Panc1 (cell line): Measurements from ENCODE around the gene PRELID2. TPM values are rescaled to one million over a fixed set of nuclear protein-coding genes. Genes with fewer than 3 reads are reported as not detected.

Experiments
- ATAC-seq: fragments of 200-7000 bp; cut with Tn5 transposase; 2 replicates; pipeline ENCODE4 v1.9.1; 2020; ENCODE audit warnings: mild to moderate bottlenecking, moderate library complexity
- BruUV-seq: library from RNA; stranded (reverse); fragments of 400-500 nt; replicated peaks from 2 replicates; lab custom pipeline; 2021; lab: Mats Ljungman, UMichigan
- CTCF ChIA-PET: fragments of 300-600 bp; sonication (Branson Sonifier 250); formaldehyde crosslinking; loops from one replicate; lab custom pipeline; 2022; ENCODE audit warnings: antibody characterized with exemption; lab: Charles Lee
- POLR2A ChIA-PET: fragments of 300-600 bp; sonication (Branson Sonifier 250); formaldehyde crosslinking; loops from one replicate; lab custom pipeline; 2022; ENCODE audit warnings: antibody characterized with exemption; lab: Charles Lee
- DNase-seq: peaks from one replicate; pipeline ENCODE4 v3.0.0-alpha.2; 2010; ENCODE audit warnings: low read depth, low spot score
- H3K27ac ChIP-seq: 2 replicates; pipeline ENCODE4 v1.5.1; 2011; ENCODE audit warnings: mild to moderate bottlenecking, low read length, inconsistent platforms
- H3K27me3 ChIP-seq: fragments of 200-500 bp; sonication (Bioruptor generic); 2 replicates; pipeline ENCODE4 v1.6.0; 2014; ENCODE audit warnings: low read length, inconsistent platforms; ENCODE audit not compliant: control insufficient read depth, insufficient read depth
- H3K36me3 ChIP-seq: fragments of 200-500 bp; sonication (Bioruptor generic); 2 replicates; pipeline ENCODE4 v1.5.1; 2014; ENCODE audit warnings: inconsistent platforms, mild to moderate bottlenecking, low read length, moderate library complexity; ENCODE audit not compliant: control insufficient read depth, insufficient read depth
- H3K4me1 ChIP-seq: 2 replicates; pipeline ENCODE4 v1.5.1; 2011; ENCODE audit warnings: inconsistent platforms, mild to moderate bottlenecking, low read length, moderate library complexity; ENCODE audit not compliant: control insufficient read depth, insufficient read depth
- H3K4me3 ChIP-seq, 2 experiments: 2 replicates each; pipeline ENCODE4 v1.5.1; 2011 to 2012; ENCODE audit warnings: low read depth in 2 of 2, low read length in 2 of 2, mild to moderate bottlenecking in 2 of 2, inconsistent platforms in 1 of 2, moderate library complexity in 1 of 2
- H3K9me3 ChIP-seq: fragments of 200-500 bp; sonication (Bioruptor generic); 2 replicates; pipeline ENCODE4 v1.5.1; 2014; ENCODE audit warnings: low read depth, mild to moderate bottlenecking, inconsistent platforms, low read length, moderate library complexity; ENCODE audit not compliant: control insufficient read depth, insufficient read depth
- POLR2AphosphoS5 ChIP-seq: IDR thresholded peaks from 2 replicates; pipeline ENCODE4 v1.6.1; 2012; ENCODE audit warnings: mild to moderate bottlenecking, low read depth, low read length, moderate library complexity
- REST ChIP-seq, 2 experiments: IDR thresholded peaks; 2 replicates each; pipeline ENCODE4 v1.6.1; 2011 to 2012; ENCODE audit warnings: low read depth in 2 of 2, control low read depth in 1 of 2, low read length in 1 of 2, mild to moderate bottlenecking in 1 of 2, moderate library complexity in 1 of 2; ENCODE audit not compliant: insufficient read depth in 1 of 2
- SIN3A ChIP-seq: IDR thresholded peaks from 2 replicates; pipeline ENCODE4 v1.6.1; 2012; ENCODE audit warnings: low read depth, mild to moderate bottlenecking, low read length, moderate library complexity, borderline replicate concordance; ENCODE audit not compliant: insufficient read depth
- TCF7L2 ChIP-seq: IDR thresholded peaks from 2 replicates; pipeline ENCODE4 v1.6.1; 2011; ENCODE audit warnings: mild to moderate bottlenecking, low read depth, low read length, inconsistent platforms
- in situ Hi-C: cut with HindIII; loops from 2 replicates; pipeline ENCODE4 v1.10.0; 2016; ENCODE audit warnings: low sequenced_read_pairs, low pct_unique_long_range_greater_than_20kb
- intact Hi-C: fragments of 100-400 bp; cut with micrococcal nuclease; formaldehyde crosslinking; loops from one replicate; pipeline ENCODE4 v1.10.0; 2022; ENCODE audit not compliant: unreplicated experiment
- total RNA-seq: library from RNA; stranded (reverse); gene quantifications from one replicate; pipeline ENCODE4 v1.2.1, GENCODE V29; 2021; ENCODE audit not compliant: unreplicated experiment
- TF ChIP-seq, protein P1 (sequence below): fragments of 450-650 bp; IDR thresholded peaks from 2 replicates; pipeline ENCODE4 v1.5.1; 2017; ENCODE audit warnings: mild to moderate bottlenecking

The PRELID2 gene
- total RNA-seq, 1 experiment from 2014 or later: 15.4 TPM

DNA sequence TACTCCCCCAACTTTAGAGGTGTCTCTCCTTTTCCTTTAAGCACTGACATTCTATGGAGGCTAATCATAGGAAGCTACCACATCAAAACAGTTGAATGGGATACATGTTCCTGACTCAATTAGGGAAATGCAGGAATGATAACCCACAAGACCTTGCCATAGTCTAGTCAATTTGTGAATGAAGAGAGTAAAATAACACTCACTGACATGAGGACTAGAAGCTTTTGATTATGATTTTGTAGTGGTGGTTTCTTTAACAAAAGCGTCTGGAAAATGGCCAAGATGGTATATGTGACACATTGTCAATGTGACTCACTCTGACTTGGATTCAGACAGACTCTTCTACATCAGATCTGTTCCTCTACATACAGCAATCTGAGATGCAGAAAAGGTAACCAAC lies 13.7 kb upstream of the PRELID2 start:
- ChIA-PET CTCF (no interaction called here), POLR2A (interaction anchor here (0.5 kb wide), 1 partner anchor 43 kb away, joined by 3 read pairs; no protein-coding TSS in a partner anchor)
- DNase-seq: no peak
- in situ Hi-C loops: no loop called here
- H3K27me3 ChIP-seq: no peaks in the 10 kb centered on the region
- no peaks in the 10 kb centered on the region for H3K9me3 ChIP-seq
- H3K27ac ChIP-seq: no peak overlapping the region
- no TSS peak for BruUV-seq
- H3K36me3 ChIP-seq: no peaks in the 10 kb centered on the region
- intact Hi-C loops: no loop called here
- H3K4me1 ChIP-seq: peaks cover 6% of the 10 kb centered on the region; the same call in 1 of the 2 replicates
- no peak overlapping the region for H3K4me3 ChIP-seq
- ATAC-seq: peak; percentile 72; the same call in 1 of the 2 replicates
- TF ChIP-seq REST (IDR thresholded peaks at IDR 0.05; ENCODE audit: insufficient read depth in 1 of 2, low read depth in 2 of 2, low read length in 1 of 2): no peak
- TF ChIP-seq TCF7L2: no peak
- TF ChIP-seq POLR2AphosphoS5: no peak
- TF ChIP-seq, protein P1, sequence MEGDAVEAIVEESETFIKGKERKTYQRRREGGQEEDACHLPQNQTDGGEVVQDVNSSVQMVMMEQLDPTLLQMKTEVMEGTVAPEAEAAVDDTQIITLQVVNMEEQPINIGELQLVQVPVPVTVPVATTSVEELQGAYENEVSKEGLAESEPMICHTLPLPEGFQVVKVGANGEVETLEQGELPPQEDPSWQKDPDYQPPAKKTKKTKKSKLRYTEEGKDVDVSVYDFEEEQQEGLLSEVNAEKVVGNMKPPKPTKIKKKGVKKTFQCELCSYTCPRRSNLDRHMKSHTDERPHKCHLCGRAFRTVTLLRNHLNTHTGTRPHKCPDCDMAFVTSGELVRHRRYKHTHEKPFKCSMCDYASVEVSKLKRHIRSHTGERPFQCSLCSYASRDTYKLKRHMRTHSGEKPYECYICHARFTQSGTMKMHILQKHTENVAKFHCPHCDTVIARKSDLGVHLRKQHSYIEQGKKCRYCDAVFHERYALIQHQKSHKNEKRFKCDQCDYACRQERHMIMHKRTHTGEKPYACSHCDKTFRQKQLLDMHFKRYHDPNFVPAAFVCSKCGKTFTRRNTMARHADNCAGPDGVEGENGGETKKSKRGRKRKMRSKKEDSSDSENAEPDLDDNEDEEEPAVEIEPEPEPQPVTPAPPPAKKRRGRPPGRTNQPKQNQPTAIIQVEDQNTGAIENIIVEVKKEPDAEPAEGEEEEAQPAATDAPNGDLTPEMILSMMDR: no peak
- no peak for TF ChIP-seq SIN3A

DNA sequence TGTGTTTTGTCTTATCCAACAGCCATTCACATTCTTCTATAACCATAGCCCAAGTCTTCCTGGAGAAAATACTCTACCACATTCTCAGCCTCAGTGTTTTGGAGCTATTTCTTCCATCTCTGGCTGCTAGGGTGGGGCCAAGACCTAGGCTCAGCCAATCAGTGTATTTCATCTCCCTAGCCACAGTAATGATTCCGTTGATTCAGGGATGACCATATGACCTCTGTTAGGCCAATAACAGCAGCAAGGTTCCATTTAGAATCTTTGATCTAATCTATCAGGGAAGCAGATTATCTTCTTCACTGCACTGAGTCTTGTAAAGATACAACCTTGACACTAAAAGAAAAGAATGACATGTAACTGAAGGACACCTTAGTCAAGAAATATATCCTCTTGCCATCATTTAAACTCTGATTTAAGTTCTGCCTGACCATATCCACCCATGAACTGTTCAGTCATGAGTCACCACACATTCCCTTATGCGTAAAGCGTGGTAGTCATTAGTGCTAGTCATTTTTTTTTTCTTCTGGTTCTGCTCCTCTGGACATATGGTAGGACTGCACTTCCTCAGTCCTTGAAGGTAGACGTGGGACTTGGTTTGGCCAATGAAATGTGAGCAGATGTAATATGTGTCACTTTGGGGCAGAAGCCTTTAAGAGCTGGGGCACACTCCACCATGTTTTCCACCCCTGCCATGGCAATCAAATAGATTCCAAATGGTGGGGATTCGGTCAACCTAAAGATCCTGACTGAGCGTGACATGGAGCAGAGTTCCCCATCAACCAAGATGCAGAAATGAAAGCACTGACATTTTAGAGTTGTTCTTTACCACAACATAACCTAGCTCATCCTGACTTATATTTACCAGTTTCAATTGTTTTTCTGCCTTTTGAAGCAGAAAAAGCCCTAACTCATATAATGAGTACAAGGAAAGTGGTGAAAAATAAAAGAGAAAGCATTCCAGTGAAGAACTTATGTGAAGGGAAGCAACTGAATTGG lies 12.7 kb upstream of the PRELID2 start:
- BruUV-seq: no TSS peak
- no peak overlapping the region for H3K4me3 ChIP-seq
- peak; percentile 56; the same call in 1 of the 2 replicates for ATAC-seq
- no peaks in the 10 kb centered on the region for H3K27me3 ChIP-seq
- in situ Hi-C loops (no loop called here), intact Hi-C loops (no loop called here)
- H3K4me1 ChIP-seq: peaks cover 4% of the 10 kb centered on the region; the same call in 1 of the 2 replicates
- ChIA-PET POLR2A (no interaction called here), CTCF (interaction anchor here (0.7 kb wide), 1 partner anchor 11 kb away, joined by 13 read pairs; no protein-coding TSS in a partner anchor)
- no peaks in the 10 kb centered on the region for H3K36me3 ChIP-seq
- H3K9me3 ChIP-seq: no peaks in the 10 kb centered on the region
- TF ChIP-seq TCF7L2: no peak
- no peak for TF ChIP-seq POLR2AphosphoS5
- TF ChIP-seq, protein P1: no peak
- TF ChIP-seq SIN3A: no peak
- no peak for TF ChIP-seq REST (IDR thresholded peaks at IDR 0.05; ENCODE audit: insufficient read depth in 1 of 2, low read depth in 2 of 2, low read length in 1 of 2)
- no peak overlapping the region for H3K27ac ChIP-seq
- DNase-seq: no peak
